HL-60 (cell line): ENCODE data around the gene BTG4.

Experiments
- DNase-seq, 2 experiments: peaks; one replicate each; pipeline ENCODE4 v3.0.0-alpha.2; 2010 to 2020; ENCODE audit warnings: low read depth in 1 of 2, low spot score in 1 of 2
- H3K27ac ChIP-seq: fragments of 250-450 bp; sonication (Bioruptor Pico); replicated peaks from 2 replicates; pipeline ENCODE4 v1.5.1; 2020; ENCODE audit warnings: mild to moderate bottlenecking, moderate library complexity
- H3K27me3 ChIP-seq: fragments of 250-450 bp; sonication (Bioruptor Pico); 2 replicates; pipeline ENCODE4 v1.5.1; 2021; ENCODE audit warnings: mild to moderate bottlenecking, moderate library complexity; ENCODE audit not compliant: insufficient read depth, poor library complexity, severe bottlenecking
- H3K4me3 ChIP-seq: replicated peaks from 2 replicates; pipeline ENCODE4 v1.5.1; 2011; ENCODE audit warnings: mild to moderate bottlenecking, control low read depth, low read length; ENCODE audit not compliant: insufficient read depth
- GABPA ChIP-seq: IDR thresholded peaks from 2 replicates; pipeline ENCODE4 v1.6.1; 2012; ENCODE audit warnings: low read depth
- POLR2AphosphoS5 ChIP-seq: IDR thresholded peaks from 2 replicates; pipeline ENCODE4 v1.6.1; 2012; ENCODE audit warnings: low read depth
- SPI1 ChIP-seq: IDR thresholded peaks from 2 replicates; pipeline ENCODE4 v1.6.1; 2012; ENCODE audit warnings: low read depth, mild to moderate bottlenecking, borderline replicate concordance
- TF ChIP-seq, protein P1 (sequence below): IDR thresholded peaks from one replicate; pipeline ENCODE4 v1.5.1; 2011; ENCODE audit warnings: low read length, control low read depth, inconsistent platforms; ENCODE audit not compliant: insufficient read depth
- TF ChIP-seq, protein P2 (sequence below): IDR thresholded peaks from 2 replicates; pipeline ENCODE4 v1.6.1; 2012; ENCODE audit warnings: low read depth; ENCODE audit not compliant: insufficient replicate concordance

BTG4 gene

DNA sequence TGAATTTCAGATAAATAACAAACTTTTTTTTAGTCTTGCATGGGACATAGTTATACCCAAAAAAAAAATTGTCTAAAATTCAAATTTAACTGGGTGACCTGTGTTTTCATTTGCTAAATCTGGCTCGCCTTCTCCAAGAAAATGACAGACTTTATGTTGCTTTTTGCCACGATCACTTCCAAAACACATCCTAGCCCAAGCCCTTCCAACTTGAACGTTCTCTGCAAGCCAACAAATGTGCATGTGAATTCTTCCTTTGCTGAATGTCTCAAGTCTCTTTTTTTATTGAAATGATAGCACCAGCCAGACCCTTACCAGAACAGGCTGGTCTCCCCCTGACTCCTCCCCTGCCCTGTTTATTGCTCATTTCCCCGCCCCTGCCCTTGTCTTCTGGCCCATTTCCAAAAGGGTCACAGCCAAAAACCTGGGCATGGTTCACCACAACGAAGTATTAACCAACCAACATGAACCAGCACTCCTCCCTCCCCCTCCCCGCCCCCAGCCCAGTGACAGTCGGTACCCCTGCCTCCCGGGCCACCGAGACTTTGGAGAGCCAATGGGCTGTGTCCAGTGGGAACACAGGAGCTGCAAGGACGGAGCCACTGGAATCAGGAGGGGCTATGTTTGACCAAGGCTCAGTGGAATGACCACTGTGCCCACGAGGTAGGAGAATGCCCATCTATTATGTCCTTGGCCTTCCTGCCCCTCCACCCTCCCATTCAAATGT, 63.2 kb downstream of the BTG4 start:
- Histone ChIP-seq H3K4me3 (no peak overlapping the region), H3K27ac (no peak overlapping the region), H3K27me3 (no peaks in the 10 kb centered on the region)
- DNase-seq, result no peak
- TF ChIP-seq, protein P1, sequence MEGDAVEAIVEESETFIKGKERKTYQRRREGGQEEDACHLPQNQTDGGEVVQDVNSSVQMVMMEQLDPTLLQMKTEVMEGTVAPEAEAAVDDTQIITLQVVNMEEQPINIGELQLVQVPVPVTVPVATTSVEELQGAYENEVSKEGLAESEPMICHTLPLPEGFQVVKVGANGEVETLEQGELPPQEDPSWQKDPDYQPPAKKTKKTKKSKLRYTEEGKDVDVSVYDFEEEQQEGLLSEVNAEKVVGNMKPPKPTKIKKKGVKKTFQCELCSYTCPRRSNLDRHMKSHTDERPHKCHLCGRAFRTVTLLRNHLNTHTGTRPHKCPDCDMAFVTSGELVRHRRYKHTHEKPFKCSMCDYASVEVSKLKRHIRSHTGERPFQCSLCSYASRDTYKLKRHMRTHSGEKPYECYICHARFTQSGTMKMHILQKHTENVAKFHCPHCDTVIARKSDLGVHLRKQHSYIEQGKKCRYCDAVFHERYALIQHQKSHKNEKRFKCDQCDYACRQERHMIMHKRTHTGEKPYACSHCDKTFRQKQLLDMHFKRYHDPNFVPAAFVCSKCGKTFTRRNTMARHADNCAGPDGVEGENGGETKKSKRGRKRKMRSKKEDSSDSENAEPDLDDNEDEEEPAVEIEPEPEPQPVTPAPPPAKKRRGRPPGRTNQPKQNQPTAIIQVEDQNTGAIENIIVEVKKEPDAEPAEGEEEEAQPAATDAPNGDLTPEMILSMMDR, result no peak
- TF ChIP-seq, protein P2, sequence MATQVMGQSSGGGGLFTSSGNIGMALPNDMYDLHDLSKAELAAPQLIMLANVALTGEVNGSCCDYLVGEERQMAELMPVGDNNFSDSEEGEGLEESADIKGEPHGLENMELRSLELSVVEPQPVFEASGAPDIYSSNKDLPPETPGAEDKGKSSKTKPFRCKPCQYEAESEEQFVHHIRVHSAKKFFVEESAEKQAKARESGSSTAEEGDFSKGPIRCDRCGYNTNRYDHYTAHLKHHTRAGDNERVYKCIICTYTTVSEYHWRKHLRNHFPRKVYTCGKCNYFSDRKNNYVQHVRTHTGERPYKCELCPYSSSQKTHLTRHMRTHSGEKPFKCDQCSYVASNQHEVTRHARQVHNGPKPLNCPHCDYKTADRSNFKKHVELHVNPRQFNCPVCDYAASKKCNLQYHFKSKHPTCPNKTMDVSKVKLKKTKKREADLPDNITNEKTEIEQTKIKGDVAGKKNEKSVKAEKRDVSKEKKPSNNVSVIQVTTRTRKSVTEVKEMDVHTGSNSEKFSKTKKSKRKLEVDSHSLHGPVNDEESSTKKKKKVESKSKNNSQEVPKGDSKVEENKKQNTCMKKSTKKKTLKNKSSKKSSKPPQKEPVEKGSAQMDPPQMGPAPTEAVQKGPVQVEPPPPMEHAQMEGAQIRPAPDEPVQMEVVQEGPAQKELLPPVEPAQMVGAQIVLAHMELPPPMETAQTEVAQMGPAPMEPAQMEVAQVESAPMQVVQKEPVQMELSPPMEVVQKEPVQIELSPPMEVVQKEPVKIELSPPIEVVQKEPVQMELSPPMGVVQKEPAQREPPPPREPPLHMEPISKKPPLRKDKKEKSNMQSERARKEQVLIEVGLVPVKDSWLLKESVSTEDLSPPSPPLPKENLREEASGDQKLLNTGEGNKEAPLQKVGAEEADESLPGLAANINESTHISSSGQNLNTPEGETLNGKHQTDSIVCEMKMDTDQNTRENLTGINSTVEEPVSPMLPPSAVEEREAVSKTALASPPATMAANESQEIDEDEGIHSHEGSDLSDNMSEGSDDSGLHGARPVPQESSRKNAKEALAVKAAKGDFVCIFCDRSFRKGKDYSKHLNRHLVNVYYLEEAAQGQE, result no peak
- TF ChIP-seq SPI1 (no peak), GABPA (no peak), POLR2AphosphoS5 (no peak)

DNA sequence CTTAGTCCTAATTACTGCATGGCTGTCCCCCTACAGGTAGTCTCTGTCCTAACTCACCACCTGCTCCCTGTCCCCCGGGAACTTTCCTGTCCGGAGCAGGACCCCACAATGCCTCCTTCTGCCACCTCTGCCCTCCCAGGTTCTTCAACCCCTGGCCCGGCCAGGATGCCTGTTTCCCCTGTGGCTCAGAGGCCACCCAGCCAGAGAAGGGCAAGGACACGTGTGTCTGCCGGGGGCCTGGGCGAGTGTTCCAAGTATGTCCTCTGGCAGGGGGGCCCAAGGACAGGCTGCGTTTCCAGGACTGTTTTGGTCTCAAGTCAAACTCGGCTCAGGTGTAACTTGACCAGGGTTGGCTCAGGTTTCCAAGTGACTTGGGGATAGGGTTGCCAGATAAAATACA, 63.8 kb downstream of the BTG4 start:
- no peak for DNase-seq
- H3K27me3 ChIP-seq, result no peaks in the 10 kb centered on the region
- TF ChIP-seq GABPA (no peak), SPI1 (no peak), POLR2AphosphoS5 (no peak)
- TF ChIP-seq, protein P2, result no peak
- TF ChIP-seq, protein P1, result no peak
- H3K4me3 ChIP-seq, result no peak overlapping the region
- no peak overlapping the region for H3K27ac ChIP-seq

DNA sequence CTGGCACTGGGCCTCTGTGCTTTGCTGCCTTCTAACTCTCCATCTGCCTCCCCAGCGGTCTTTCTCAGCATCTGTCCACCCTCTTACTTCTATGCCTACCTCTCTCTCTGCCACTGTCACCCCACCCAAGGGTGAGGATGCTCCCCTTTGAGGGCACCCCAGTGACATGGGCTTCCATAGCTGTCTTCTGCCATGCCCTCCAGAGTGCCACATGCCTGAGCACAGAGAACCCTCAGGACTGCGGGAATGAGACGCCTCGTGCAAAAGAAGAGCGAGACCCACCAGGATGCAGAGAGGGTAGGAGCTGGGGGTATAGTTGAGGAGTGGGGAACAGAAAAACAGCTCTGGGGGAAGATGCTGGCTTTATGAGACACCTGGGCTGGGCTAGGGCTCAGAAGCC, 64.3 kb downstream of the BTG4 start:
- no peaks in the 10 kb centered on the region for H3K27me3 ChIP-seq
- no peak overlapping the region for H3K4me3 ChIP-seq
- TF ChIP-seq POLR2AphosphoS5 (no peak), GABPA (no peak), SPI1 (no peak)
- TF ChIP-seq, protein P1, result no peak
- TF ChIP-seq, protein P2, result no peak
- no peak overlapping the region for H3K27ac ChIP-seq
- DNase-seq, result no peak
